ENCODE data around the gene ZMYND11.

DNA sequence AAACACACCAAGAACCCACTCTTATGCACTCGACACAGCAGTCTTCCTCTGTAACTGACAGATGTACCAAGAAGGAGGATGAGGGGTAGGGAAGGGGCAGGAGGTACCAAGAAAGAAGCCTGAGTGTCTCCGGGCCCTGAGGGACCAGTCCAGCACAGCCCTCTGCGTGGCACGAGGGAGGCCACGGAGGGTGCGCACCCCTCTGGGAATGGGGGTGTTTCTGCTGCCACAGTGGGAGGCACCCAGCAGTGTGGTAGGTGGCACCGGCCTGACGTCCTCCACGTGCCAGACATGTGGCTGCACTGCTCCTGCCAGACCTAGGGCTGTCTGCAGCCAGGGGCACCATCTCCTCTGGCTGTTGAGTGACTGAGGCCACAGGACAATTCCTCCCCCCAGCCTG lies 154.3 kb downstream of the ZMYND11 start:
- TF ChIP-seq SUZ12 (IDR thresholded peaks at IDR 0.05), result no peak
- TF ChIP-seq FOXA1 (IDR thresholded peaks at IDR 0.05), result no peak
- no peak for TF ChIP-seq SP1 (IDR thresholded peaks at IDR 0.05)
- no peak for TF ChIP-seq LEF1 (IDR thresholded peaks at IDR 0.05; ENCODE audit: borderline replicate concordance)
- TF ChIP-seq BHLHE40 (IDR thresholded peaks at IDR 0.05; ENCODE audit: borderline replicate concordance), result no peak
- no peak for TF ChIP-seq ELF4 (IDR thresholded peaks at IDR 0.05)
- no peak for TF ChIP-seq FOXM1 (IDR thresholded peaks at IDR 0.05; ENCODE audit: borderline replicate concordance)

Data from HEK293T (cell line).